ENCODE data around the gene PRMT1.

PRMT1 gene

GRCh38 chr19:49662011-49662410, 15.1 kb upstream of the PRMT1 start:
- no peak overlapping the region for H3K9ac ChIP-seq (ENCODE audit: low read length)
- no peaks in the 10 kb centered on the region for H3F3A ChIP-seq (ENCODE audit: insufficient read depth, low read length)
- H3K4me2 ChIP-seq (ENCODE audit: low read length), result no peak overlapping the region
- TF ChIP-seq CTCF (IDR thresholded peaks at IDR 0.05; ENCODE audit: low read length) (no peak), EZH2 (IDR thresholded peaks at IDR 0.05; ENCODE audit: borderline replicate concordance, low read length) (no peak)
- no peak overlapping the region for H3K27ac ChIP-seq (ENCODE audit: low read depth, low read length, poor library complexity, severe bottlenecking)
- H3K4me1 ChIP-seq (ENCODE audit: insufficient read depth, low read length, severe bottlenecking), result peaks cover 17% of the 10 kb centered on the region
- no peaks in the 10 kb centered on the region for H3K9me2 ChIP-seq (ENCODE audit: low read depth, low read length)
- H3K9me3 ChIP-seq (ENCODE audit: low read length), result no peaks in the 10 kb centered on the region
- no peaks in the 10 kb centered on the region for H4K20me1 ChIP-seq (ENCODE audit: insufficient read depth, low read length)
- no peak overlapping the region for H3K4me3 ChIP-seq (ENCODE audit: low read depth, low read length, poor library complexity, severe bottlenecking)
- 0 out of 2 replicates have a peak, but pooled peaks cover 5% of the 10 kb centered on the region for H3K79me2 ChIP-seq (ENCODE audit: insufficient read depth, low read length)
- no peaks in the 10 kb centered on the region for H3K27me3 ChIP-seq (ENCODE audit: insufficient read depth, low read length)
- peaks cover 61% of the 10 kb centered on the region for H3K36me3 ChIP-seq (ENCODE audit: insufficient read depth, low read length)
- H2AFZ ChIP-seq (ENCODE audit: low read length), result no peak overlapping the region

- Histone ChIP-seq H3K9me3 (ENCODE audit: low read length) (no peaks in the 10 kb centered on the region), H3K27ac (ENCODE audit: low read depth, low read length, poor library complexity, severe bottlenecking) (no peak overlapping the region), H3K27me3 (ENCODE audit: insufficient read depth, low read length) (no peaks in the 10 kb centered on the region), H3K9ac (ENCODE audit: low read length) (no peak overlapping the region; the same call in 1 of the 2 replicates), H3K79me2 (ENCODE audit: insufficient read depth, low read length) (0 out of 2 replicates have a peak, but pooled peaks cover 5% of the 10 kb centered on the region), H3F3A (ENCODE audit: insufficient read depth, low read length) (no peaks in the 10 kb centered on the region), H3K36me3 (ENCODE audit: insufficient read depth, low read length) (peaks cover 56% of the 10 kb centered on the region), H2AFZ (ENCODE audit: low read length) (no peak overlapping the region), H3K4me2 (ENCODE audit: low read length) (no peak overlapping the region; the same call in 1 of the 2 replicates), H4K20me1 (ENCODE audit: insufficient read depth, low read length) (no peaks in the 10 kb centered on the region), H3K4me3 (ENCODE audit: low read depth, low read length, poor library complexity, severe bottlenecking) (no peak overlapping the region), H3K4me1 (ENCODE audit: insufficient read depth, low read length, severe bottlenecking) (peaks cover 23% of the 10 kb centered on the region), H3K9me2 (ENCODE audit: low read depth, low read length) (no peaks in the 10 kb centered on the region)
- no peak for TF ChIP-seq EZH2 (IDR thresholded peaks at IDR 0.05; ENCODE audit: borderline replicate concordance, low read length)
- TF ChIP-seq CTCF (IDR thresholded peaks at IDR 0.05; ENCODE audit: low read length), result no peak
These were observed 13.8 kb upstream of the PRMT1 start for GRCh38 chr19:49663224-49663623.

GRCh38 chr19:49664171-49665035, 12.7 kb upstream of the PRMT1 start:
- H3K79me2 ChIP-seq (ENCODE audit: insufficient read depth, low read length), result 0 out of 2 replicates have a peak, but pooled peaks cover 5% of the 10 kb centered on the region
- no peaks in the 10 kb centered on the region for H3K27me3 ChIP-seq (ENCODE audit: insufficient read depth, low read length)
- H3K4me1 ChIP-seq (ENCODE audit: insufficient read depth, low read length, severe bottlenecking), result peaks cover 23% of the 10 kb centered on the region
- no peak overlapping the region for H2AFZ ChIP-seq (ENCODE audit: low read length)
- TF ChIP-seq EZH2 (IDR thresholded peaks at IDR 0.05; ENCODE audit: borderline replicate concordance, low read length) (no peak), CTCF (IDR thresholded peaks at IDR 0.05; ENCODE audit: low read length) (no peak)
- H3K36me3 ChIP-seq (ENCODE audit: insufficient read depth, low read length), result peaks cover 50% of the 10 kb centered on the region
- H4K20me1 ChIP-seq (ENCODE audit: insufficient read depth, low read length), result no peaks in the 10 kb centered on the region
- H3K9ac ChIP-seq (ENCODE audit: low read length), result peak overlapping the region; percentile 91
- H3K4me2 ChIP-seq (ENCODE audit: low read length), result peak overlapping the region; percentile 80
- H3K9me2 ChIP-seq (ENCODE audit: low read depth, low read length), result no peaks in the 10 kb centered on the region
- H3K9me3 ChIP-seq (ENCODE audit: low read length), result no peaks in the 10 kb centered on the region
- no peaks in the 10 kb centered on the region for H3F3A ChIP-seq (ENCODE audit: insufficient read depth, low read length)
- peak overlapping the region; percentile 83 for H3K27ac ChIP-seq (ENCODE audit: low read depth, low read length, poor library complexity, severe bottlenecking)
- peak overlapping the region; percentile 83 for H3K4me3 ChIP-seq (ENCODE audit: low read depth, low read length, poor library complexity, severe bottlenecking)

Data from OCI-LY1 (cell line).